ENCODE measurements around the gene PIEZO2. TPM values are rescaled to one million over a fixed set of nuclear protein-coding genes. Genes with fewer than 3 reads are reported as not detected.
A peak's percentile ranks its signal among the peaks of the same experiment; 100 is the strongest.

The PIEZO2 gene
- total RNA-seq, 1 experiment from 2014 or later, result 1.8 TPM

DNA sequence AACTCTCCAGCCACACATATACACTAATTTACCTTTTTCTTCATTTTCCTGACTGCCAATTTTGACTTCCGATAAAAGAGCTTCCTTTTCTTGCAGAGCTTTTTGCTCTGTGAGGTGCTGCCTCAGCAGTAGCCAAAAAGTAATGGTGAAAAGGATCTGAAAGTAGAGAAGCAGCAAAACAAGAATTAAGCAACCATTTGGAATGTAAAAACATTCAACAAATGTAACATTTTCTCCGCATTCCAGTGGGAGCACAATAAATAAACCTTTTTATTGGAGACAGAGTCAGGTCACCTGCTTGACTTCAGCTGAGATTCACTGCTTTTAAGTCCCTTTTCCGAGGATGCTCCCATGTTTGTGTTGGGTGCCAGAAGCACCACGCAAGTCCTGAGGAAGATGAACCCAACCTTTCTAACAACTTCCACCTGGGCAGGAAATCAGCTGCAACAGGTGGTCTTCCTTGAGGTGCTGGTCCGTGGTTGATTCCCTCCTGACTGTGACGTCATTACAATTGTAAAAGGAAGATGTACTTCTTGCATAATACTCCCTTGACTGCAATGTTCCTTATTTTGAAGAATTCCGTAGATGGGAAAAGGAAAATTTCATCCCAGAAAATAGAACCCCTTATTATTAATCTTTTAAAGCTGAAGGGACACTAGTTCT is 358.1 kb downstream of the PIEZO2 start:
- no peak for DNase-seq (ENCODE audit: low spot score)

DNA sequence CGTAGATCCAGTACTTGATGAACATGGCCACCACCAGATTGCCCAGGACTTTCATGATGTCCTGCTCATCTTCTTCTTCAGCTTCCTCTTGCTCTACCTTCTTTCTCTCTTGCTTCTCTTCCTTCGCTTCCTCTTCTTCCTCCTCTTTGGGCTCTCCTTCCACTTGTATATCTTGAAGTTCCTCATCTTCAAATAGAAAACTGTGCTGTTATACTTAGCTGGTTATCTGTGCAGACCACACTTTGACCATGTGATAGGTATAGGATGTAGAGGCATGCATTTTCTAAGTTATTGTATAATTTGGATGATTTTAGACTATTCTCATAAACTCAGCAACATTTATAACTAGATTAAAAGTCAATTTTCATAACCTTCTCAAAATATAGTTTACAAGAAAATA is 360.2 kb downstream of the PIEZO2 start:
- DNase-seq (ENCODE audit: low spot score), result no peak

DNA sequence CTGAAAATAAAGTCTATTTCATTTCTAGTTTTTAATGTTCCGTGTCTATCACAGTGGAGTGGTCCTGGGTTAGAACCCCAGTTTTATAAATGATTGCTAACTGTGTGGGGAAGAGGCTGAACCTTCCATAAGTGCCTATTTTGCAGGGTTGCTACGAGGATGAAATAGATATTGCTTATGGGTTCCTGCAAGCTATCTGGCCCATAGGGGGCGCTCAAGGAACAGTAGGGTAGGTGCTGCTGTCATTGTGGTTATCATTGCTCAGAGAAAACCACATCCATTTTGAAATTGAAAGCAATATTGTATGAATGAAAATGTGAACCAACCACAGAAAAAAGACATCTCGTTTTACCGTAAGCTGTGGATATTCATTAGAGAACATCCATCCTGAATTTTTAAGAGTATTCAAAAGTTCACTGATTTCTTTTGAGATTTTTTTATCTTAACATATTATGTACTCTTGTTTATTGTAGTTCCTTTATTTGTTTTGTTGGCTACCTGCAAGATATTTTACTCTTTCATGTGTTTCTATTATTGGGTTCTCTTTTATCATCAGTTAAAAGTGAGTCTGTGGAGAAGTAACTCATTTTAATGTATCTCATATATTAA is 362.0 kb downstream of the PIEZO2 start:
- DNase-seq (ENCODE audit: low spot score), result peak; percentile 80

DNA sequence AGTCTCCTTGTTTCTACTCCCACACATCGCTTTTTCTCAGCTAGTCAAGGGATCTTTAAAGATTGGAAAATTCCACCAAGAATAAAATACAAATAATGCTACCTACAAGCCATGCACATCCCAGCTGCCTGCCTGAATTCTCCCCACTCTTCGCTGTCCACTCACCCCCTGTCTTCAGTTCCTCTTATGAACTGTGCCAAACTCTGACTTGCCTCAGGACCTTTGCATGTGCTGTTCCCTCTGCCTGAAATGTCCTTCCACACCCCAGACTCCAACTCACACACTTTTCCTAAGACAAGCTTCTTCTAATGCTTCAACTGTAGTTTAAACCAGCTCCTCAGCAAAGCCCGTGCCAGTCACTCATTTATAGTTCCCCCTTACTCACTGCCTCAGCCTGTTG is 363.6 kb downstream of the PIEZO2 start:
- DNase-seq (ENCODE audit: low spot score), result no peak

DNA sequence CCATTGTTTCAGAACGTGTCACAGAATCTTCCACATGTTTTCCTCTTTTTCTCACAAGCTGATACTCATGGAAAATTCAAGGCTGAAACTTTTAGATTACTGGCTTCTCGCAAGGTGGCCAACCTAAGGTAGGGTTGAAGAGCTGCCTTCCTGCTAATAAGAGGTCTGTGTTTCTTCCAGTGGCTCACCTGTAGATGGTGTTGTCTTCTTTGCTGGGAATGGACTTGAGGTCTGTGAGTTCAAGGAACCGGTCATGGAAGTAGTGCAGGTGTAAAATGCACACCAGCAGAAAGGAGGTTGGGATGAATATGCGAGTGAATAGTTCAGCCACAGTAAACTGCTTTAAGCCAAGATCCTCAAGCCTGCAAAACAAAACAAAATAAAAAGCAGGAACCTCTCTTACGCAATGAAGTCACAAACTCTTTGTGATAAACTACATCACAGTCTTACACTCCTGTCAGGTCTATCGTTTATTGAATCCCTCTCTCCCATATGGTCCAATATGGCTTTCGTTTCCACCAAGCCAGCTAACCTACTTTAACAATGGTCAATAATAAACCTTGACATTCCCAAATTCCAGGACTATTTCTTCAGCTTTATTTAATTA is 364.7 kb downstream of the PIEZO2 start:
- DNase-seq (ENCODE audit: low spot score), result no peak

DNA sequence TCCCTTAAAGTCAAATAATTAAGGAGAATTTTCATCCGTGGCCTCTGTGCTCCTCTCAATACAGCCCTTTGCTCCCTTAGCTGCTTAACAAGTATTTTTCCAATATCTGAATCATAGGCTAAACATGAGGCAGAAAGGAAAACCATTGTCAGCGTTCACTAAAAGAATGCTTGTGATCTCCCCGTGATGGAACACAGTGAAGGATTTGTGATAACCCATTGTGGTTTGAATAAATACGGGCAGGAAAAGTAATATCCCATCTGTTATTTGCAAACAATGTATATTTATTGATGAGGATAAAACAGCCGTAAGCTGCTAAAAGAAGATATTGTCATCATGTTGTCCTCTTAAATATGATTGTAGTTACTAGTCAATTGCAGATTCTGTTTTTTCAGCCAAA is 365.4 kb downstream of the PIEZO2 start:
- no peak for DNase-seq (ENCODE audit: low spot score)

DNA sequence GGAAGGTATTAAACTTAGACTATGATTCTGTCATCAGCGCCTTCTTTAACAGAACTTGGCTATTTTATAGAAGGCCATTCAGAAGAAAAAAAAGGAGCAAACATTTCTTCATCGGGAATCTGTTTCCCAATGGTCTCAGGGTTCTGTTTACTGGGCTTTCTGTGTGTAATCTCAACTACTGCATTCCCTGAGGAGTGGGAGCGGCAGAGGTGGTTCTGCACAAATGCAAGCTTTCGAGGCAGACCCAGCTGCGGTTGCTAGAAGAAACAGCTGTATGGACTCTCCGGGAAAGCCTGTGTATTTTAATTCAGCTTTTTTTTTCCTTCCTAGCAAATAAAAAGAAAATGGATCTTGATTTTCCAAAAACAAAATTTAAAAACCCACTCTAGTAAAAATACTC is 372.9 kb downstream of the PIEZO2 start:
- no peak for DNase-seq (ENCODE audit: low spot score)

DNA sequence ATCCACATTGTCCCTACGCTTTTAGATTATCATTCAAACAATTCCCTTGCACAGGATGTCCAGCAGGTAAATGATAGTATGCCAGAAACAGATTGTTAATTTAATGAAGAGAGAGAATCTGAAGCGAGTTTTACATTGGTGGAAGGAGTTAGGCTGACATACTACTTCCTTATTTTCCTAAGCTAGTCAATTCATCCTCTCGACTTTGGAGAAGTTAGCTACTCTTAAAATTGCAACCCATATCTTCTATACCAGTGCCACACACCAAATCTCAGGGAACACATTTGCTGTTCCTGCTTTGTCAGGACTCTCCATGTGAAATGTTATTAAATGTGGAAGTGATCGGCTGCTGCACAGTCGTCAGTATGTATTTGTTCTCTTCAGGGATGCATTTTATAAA is 374.3 kb downstream of the PIEZO2 start:
- DNase-seq (ENCODE audit: low spot score), result no peak

DNA sequence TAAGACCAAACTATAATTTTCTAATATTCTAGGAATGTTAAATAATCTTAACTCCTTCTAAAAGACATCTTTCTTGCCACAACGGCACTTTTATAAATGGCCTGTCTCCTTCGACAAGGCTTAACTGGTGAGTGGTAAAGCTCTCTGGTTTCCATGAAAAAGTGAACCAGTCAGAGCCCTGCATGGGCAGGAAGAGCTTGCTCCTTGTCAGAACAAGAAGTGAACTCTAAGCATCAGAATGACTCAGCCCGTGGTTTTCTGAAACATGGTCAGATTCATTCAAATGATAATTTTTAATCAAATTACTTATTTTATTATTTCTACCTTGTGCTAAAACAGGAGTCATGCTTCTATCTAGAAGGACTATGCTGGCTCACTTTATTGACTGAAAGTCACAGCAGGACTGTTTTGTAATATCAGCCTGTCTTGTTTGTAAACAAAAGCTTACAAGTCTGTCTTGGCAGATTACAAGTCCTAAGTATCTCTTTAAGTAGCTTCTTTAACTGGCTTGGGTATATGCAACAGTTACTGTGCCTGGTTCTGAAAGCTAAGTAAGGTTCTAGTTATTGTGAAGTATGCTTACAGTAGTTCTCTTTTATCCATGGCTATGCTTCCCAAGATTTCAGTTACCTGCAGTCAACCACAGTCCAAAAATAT is 378.2 kb downstream of the PIEZO2 start:
- DNase-seq (ENCODE audit: low spot score), result peak; percentile 32

DNA sequence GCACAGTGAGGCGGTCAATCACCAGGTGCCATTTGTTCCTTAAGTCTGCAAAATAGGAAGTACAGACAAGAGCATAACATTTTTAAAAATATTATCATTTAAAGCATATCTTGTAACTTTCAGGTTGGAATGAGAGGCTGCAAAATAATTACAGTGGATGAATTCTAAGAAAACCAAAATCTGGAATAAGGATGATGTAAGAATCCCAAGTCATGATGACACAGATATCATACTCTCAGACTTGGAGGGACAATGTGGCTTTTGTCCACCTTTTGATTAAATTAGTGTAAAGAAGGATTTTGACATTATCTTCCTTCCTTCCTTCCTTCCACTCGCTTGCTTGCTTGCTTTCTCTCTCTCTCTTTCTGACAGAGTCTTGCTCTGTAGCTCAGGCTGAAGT is 379.1 kb downstream of the PIEZO2 start:
- DNase-seq (ENCODE audit: low spot score), result no peak

DNA sequence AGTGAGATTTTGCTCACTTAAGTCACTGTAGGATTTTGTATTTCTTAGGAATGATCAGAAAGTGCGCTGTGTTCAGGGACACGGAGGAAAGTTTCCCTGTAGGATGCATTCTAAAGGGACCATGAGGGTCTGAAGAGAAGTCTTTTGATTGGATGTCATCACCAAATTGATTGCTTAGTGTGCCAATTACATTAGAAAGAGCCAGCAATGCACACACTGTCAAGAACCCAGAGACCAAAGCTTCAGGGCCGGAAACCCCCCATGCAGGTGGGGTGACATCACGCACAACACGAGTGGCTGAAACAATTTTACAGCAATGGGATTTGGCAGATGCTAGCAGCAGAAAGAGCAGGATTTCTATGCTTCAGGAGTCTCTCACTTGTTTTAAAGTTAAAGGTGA is 381.1 kb downstream of the PIEZO2 start:
- DNase-seq (ENCODE audit: low spot score), result no peak

DNA sequence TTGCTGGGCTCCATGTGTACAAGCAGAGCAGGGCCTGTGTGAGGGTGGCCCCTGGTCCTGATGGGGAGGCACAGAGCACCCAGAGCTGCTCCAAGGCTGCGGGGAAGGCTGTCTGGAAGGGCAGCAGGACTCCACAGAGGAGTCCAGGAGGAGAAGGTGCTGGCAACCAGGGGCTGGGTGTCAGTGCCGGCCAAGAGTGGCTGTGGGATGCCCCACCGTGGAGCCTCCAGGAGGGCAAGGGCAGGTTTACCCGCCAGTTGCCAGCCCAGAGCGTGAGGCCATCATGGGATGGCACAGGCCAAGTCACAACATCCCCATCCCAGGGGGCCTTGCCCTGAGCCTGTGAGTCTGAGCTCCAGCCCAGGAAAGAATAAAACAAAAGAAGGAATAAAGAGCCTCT is 381.7 kb downstream of the PIEZO2 start:
- DNase-seq (ENCODE audit: low spot score), result no peak

DNA sequence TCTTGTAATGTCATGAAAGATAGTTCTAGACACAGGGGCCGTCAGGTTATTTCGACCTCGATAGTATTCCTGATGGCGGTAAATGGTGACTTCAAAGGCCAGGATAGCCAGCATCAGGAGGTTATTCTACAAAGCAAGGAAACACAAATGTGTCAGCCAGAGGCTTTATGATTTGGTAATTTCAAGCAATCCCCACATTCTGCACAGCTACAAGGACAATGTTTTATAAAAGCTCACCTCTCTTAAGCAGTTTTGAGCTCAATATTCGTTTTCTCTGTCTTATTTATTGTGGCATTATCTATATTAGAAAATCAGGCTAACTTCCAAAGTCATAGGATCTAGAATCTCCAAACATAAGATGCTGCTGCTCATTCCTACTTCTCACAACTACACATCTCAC is 388.4 kb downstream of the PIEZO2 start:
- DNase-seq (ENCODE audit: low spot score), result no peak

DNA sequence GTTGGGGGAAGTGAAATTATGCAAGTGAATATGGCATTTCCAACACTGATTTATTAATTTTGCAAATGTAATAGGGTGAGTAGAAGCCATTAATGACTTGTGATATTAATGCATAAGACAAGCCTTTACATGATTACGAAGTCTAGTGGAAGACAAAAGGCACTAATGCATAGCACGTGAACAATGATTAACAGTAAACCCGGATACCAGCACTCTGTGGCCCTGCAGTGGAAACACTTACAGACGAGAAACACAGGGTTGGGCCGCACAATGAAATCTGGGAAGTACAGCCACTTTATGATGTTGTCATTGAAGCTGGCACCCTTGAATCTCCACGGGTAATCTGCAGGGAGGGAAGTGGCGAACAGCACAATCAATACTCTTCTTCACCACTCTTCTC is 390.1 kb downstream of the PIEZO2 start:
- no peak for DNase-seq (ENCODE audit: low spot score)

DNA sequence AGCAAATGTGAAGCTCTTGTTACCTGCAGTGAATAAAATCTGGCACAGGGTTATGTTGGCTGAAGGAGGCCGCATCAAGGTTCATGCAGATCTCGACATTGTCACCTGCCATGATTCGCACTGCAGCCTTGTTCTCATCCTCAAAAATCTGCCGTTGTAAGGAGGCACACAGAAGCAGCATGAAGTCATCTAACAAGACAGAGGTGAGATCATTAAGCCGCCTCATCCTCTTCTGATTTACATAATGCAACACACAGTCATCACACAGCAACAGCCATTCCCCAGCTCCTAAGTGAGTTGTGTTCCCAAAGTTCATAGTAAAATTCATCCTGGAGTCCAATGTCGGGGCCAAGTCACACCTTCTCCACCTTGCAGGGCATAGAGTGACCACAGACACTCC is 391.4 kb downstream of the PIEZO2 start:
- no peak for DNase-seq (ENCODE audit: low spot score)

DNA sequence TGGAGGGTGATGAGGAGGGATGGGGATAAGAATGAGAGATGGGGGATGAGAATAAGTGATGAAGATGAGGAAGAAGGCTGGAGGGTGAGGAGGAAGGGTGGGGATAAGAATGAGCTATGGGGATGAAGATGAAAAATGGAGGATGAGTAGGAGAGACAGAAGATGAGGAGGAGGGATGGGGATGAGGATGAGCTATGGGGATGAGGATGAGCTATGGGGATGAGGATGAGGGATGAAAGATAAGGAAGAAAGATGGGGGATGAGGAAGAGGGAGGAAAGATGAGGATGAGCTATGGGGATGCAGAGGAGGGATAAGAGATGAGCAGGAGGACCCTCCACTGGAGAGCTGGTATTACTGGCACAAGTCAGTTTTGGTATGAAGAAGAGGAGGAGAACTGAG is 392.0 kb downstream of the PIEZO2 start:
- no peak for DNase-seq (ENCODE audit: low spot score)

DNA sequence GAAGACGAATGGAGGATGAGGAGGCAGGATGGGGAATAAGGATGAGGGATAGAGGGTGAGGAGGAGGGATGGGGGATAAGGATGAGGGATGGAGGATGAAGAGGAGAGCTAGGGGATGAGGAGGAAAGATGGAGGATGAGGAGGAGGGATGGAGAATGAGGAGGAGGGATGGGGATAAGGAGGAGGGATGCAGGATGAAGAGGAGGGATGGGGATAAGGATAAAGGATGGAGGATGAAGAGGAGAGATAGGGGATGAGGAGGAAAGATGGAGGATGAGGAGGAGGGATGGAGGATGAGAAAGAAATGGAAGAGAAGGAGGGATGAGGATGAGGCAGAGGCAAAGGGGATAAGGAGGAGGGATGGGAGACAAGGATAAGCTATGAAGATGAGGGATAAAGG is 393.5 kb downstream of the PIEZO2 start:
- no peak for DNase-seq (ENCODE audit: low spot score)

DNA sequence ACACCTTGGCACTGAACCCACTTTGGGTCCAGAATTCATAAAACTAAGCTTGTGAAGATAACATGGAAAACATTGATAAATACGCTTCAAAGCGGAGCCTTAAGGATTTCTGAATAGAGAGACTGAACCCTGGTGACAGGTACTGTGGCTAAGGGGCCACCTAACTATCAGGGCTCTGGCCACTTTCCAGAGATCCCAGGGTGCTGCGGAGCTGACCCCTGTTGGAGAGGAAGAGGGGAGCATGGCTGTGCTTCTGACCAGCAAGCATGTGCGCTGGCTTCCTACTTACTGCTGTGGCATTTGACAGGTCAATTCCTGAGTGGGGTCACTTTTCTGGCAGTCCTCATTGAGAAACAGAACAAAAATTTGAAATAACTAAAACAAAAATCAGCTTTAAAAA is 395.2 kb downstream of the PIEZO2 start:
- no peak for DNase-seq (ENCODE audit: low spot score)

DNA sequence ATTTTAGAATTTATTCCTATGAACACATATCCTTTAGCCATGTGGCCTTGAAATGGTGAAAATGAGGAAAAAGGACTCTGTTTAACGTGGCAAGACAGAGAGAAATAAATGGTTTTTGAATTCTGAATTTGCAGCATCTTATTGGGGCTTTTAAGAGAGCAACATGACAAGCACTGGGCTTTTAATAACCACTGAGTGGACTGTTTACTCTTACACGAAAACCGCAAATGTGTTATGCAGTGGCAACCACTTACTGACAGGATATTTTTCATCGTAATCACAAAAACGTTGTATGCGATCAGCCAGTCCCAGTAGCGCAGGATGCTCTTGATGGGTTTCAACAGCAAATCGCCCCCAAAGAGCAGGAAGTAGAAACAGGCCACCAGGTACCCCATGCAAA is 397.0 kb downstream of the PIEZO2 start:
- peak; percentile 30 for DNase-seq (ENCODE audit: low spot score)

DNA sequence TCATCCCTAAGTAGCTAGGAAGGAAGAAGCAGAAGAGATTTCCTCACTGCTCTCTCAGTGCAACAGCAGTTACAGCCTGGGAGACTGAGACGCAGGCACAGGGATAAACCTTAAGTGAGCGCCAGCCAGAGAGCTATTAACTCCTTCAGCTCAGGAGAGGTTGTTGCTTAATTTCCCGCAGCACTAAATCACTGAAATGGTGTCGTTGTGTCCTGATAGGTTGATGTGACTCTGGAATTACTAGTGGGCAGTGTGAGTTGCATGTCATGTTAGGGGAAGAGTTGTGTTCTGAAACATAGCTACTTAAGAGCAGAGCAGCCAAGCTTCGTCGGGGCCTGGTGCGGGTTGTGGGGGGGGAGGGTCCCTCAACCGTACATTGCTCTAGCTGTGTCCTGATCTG is 397.7 kb downstream of the PIEZO2 start:
- no peak for DNase-seq (ENCODE audit: low spot score)

DNA sequence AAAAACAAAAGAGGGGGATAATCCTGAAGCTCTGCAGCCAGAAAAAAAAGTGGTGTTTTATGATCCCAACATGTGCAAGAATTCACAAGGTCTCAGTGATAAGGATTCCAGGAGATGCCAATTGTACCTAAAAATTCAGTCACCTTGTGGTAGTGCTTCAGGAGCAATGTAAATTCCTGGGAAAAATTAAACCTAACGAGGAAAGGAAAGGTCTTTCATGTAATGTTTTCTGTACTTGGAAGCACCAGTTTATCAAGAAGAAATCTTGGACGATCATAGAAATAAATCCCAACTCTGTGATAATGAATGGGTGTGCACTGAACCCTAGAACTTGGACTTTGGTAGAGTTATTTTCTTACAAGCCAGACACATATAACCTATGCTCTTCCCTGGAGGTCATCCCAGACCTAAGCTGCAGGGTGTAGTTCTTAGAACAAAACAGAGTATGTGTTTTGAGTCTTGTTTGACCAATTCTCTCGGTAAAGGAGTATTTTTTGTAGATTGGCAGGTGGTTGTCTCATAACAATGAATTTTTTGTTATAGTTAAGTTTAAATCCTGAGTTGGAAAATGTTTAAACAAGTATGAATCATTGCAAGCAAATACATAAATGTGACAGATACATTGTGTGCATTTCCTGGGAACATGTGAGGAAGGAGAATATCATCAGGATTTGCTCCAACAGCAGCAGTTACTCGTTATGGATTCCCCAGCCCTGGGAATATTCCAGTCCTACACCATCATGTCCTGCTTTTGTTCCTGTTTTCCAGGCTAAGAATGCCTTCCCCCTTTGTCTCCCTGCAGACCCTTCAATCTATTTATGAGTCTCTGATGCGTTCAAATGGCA is 399.0 kb downstream of the PIEZO2 start:
- DNase-seq (ENCODE audit: low spot score), result no peak

DNA sequence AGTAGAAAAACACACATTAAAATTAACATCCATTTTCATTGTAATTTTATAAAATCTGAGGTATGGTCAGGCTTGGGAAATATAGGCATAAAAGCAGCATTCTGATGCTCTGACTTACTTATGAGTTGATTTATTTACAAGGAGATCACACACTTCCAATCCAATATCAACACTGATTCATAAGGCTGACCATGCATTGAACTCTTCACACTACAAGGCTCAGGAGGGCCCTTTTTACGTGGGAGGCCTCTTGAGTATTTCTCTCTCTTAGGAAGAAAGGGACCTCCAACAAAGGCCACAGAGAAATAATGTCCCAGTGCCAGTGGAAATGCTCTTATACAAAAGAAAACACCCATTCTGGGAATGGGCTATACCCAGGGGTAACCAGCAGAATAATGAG is 400.7 kb downstream of the PIEZO2 start:
- no peak for DNase-seq (ENCODE audit: low spot score)
